ENCODE measurements around the gene ARPC1A.

The ARPC1A gene

GRCh38 chr7:99392046-99392445 lies 66.3 kb downstream of the ARPC1A start:
- DNase-seq, result no peak

GRCh38 chr7:99392659-99393354 lies 67.1 kb downstream of the ARPC1A start:
- DNase-seq, result peak; percentile 72

GRCh38 chr7:99393355-99394187 lies 67.9 kb downstream of the ARPC1A start:
- DNase-seq, result no peak

GRCh38 chr7:99394188-99394502 lies 68.4 kb downstream of the ARPC1A start:
- no peak for DNase-seq

GRCh38 chr7:99395616-99396327 lies 70.1 kb downstream of the ARPC1A start:
- no peak for DNase-seq

GRCh38 chr7:99396418-99397296 lies 71.0 kb downstream of the ARPC1A start:
- DNase-seq, result no peak

- no peak for DNase-seq
Observed at GRCh38 chr7:99397297-99397983, 71.7 kb downstream of the ARPC1A start.

- DNase-seq, result no peak
Observed at GRCh38 chr7:99398891-99399445, 73.3 kb downstream of the ARPC1A start.

GRCh38 chr7:99399597-99399996 lies 73.9 kb downstream of the ARPC1A start:
- no peak for DNase-seq

GRCh38 chr7:99402854-99403253 lies 77.2 kb downstream of the ARPC1A start:
- DNase-seq, result no peak

- DNase-seq, result no peak
Observed at GRCh38 chr7:99403764-99404163, 78.1 kb downstream of the ARPC1A start.

- no peak for DNase-seq
Observed at GRCh38 chr7:99404235-99404976, 78.7 kb downstream of the ARPC1A start.

- DNase-seq, result no peak
Observed at GRCh38 chr7:99404977-99405320, 79.3 kb downstream of the ARPC1A start.

- DNase-seq, result no peak
Observed at GRCh38 chr7:99406557-99406956, 80.9 kb downstream of the ARPC1A start.

GRCh38 chr7:99407872-99408378 lies 82.2 kb downstream of the ARPC1A start:
- peak; percentile 42 for DNase-seq

- peak; percentile 83 for DNase-seq
Observed at GRCh38 chr7:99408379-99409191, 82.9 kb downstream of the ARPC1A start, which contains the start of the genes BUD31 and PDAP1. Gene BUD31, plus strand, starts transcription at chr7:99408969. Its CDS starts 2,124 bp downstream, at chr7:99411093. Gene PDAP1, minus strand, starts transcription at chr7:99408597. Its CDS starts 49 bp downstream, at chr7:99408548.

GRCh38 chr7:99409192-99409572 lies 83.5 kb downstream of the ARPC1A start:
- no peak for DNase-seq

GRCh38 chr7:99409806-99410205 lies 84.1 kb downstream of the ARPC1A start:
- no peak for DNase-seq

- no peak for DNase-seq
Observed at GRCh38 chr7:99410635-99411034, 84.9 kb downstream of the ARPC1A start.
